Activated CD4-positive, CD25-positive, alpha-beta regulatory T cell treated with anti-CD3 and anti-CD28 coated beads, Interleukin-2, amount 50 U/mL, for 16 hours (primary cell): ENCODE measurements around the gene PLIN3.
"Not testable (repeated sequence)": the region's sequence is repeated elsewhere in the genome, so short reads cannot be mapped to it uniquely, and the experiment has no call there.

Source experiments
- DNase-seq: peaks from one replicate; pipeline ENCODE4 v3.0.0-alpha.2; 2020; ENCODE audit warnings: low read depth, low spot score

The PLIN3 gene

DNA sequence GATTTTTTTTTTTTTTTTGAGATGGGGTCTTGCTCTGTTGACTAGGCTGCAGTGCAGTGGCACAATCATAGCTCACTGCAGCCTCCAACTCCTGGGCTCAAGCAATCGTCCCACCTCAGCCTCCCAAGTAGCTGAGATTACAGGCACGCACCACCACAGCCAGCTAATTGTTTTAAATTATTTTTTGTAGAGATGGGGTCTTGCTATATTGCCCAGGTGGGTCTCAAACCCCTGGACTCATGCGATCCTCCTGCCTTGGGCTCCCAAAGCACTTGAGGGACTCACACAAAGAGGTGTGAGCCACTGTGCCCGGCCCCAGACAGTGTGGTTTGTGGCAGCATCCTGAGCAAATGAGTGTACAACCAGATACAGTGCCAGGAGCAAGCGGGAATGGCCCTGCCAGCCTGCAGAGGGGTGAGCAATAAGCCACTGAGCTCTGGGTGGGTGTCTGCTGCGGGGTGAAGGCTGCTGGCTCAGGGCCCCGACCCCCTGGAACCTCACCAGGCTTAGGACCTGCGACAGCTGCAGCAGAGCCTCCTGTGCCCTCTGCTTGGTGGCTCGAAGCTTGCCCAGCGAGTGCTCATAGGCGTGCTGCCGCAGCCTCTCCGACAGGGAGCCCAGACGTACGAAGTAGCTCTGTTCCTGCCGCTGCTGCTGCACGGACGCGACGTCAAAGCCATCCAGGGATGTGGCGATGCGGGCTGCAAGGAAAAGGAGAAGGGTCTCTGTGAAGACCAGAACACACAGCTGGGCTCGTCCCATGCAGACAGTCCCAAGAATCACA, 20.1 kb downstream of the PLIN3 start:
- DNase-seq, result no peak

DNA sequence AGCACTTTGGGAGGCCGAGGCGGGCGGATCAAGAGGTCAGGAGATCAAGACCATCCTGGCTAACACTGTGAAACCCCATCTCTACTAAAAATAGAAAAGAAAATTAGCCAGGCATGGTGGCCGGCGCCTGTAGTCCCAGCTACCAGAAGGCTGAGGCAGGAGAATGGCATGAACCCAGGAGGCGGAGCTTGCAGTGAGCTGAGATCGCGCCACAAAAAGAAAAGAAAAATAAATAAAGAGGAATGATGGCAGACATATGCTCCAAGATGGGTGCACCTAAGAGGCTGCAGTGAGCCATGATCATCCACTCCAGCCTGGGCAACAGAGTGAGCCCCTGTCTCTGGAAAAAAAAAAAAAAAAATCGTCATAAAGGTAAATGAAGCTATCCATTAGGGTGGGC, 21.5 kb downstream of the PLIN3 start:
- not testable (repeated sequence) for DNase-seq

DNA sequence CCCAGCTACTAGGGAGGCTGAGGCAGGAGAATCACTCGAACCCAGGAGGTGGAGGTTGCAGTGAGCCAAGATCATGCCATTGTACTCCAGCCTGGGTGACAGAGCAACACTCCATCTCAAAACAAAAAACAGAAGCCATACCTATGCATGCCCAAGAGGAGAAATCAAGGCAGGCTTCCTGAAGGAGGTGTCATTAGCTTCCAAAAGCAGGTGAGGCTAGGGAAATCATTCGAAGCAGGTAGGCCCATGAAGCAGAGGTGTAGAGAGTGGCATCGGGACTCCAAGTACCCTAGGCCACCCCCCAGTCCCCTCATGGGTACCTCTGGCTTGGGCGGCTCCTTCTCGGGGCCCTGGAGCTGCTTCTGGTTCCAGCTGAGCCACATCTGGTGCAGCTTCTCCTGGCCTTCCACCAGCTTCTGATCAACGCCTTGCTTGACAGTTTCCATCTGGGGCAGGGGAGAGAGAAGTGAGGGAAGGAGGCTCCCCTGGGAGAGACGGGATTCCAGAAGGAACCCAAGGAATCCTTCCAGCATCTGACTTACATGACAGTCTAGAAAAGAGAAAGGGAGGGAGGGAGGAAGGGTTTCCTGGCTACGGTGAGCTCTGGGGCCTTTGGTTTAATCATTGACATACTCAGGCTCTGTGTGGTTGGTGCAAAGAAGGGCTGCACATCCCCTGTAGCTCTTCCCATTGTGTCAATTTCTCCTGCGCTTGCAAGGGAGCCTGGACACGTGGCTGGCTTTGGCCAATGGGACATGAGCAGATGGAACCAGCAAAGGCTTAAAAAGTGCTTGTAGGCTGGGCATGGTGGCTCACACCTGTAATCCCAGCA, 22.9 kb downstream of the PLIN3 start:
- DNase-seq, result no peak

DNA sequence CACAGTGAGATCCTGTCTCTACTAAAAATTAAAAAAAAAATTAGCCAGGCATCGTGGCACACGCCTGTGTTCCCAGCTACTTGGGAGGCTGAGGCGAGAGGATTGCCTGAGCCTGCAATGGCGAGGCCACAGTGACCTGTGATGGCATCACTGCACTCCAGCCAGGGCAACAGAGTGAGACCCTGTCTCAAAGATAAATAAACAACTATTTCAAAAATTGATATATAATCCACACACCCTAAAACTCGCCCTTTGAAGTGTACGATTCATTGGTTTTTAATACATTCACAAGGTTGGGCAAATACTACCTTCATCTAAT, 23.9 kb downstream of the PLIN3 start:
- no peak for DNase-seq

GRCh38 chr19:4839192-4839591, 28.3 kb downstream of the PLIN3 start:
- DNase-seq, result no peak

DNA sequence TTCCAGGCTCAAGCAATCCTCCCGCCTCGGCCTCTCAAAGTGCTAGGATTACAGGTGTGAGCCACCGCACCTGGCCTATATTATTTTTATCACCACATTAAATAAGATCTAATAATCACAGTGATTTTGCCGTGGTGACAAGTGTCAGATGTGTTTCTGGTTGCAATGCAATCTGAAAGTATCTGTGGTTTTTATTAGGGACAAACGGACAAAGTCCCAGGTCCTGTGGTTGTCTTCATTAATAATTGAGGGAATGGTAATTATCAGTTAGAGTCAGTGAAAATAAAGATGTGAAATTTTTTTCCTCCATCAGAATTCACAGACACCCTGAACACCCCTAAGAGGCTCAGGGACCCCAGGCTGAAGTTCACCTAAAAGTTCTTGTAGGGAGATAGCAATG, 34.7 kb downstream of the PLIN3 start:
- no peak for DNase-seq

- DNase-seq, result not testable (repeated sequence)
Measured at GRCh38 chr19:4831979-4832340, 35.5 kb downstream of the PLIN3 start.

DNA sequence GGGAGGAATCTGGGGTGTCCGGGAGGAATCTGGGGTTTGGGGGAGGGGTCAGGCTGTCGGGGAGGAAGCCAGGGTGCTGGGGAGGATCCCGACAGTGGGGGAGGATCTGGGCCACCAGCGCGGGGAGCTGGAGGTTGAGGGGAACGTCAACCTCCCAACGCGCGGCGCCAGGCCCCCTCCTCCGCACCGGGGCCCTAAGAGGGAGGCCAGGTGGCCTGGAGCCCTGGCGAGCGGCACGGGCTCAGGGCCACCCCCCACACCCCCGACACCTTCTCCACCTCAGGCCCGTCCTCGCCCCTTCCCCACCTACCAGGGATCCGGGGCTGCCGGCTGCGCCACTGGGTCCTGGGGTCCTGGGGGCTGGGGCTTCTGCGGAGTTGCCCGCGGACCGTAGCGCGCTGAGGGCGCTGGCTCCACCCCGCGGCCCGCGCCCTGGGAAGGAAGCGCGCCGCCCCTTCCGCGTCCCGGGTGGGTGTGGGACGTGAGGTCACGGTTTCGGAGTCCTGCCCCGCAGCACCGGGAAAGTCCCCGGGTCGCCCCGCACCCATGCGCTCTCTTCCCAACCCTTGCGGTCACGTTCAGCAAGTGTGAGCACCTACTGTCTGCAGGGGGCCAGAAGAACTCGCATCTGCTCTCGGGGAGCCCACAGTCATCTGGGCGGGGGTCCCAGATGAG, 36.0 kb downstream of the PLIN3 start, which contains the start of gene TICAM1:
Gene TICAM1, minus strand, starts transcription at position 409 of the 675 bp plus-strand sequence. CDS start 13,335 bp downstream, outside the sequence.
- peak; percentile 57 for DNase-seq

GRCh38 chr19:4830768-4831265, 36.6 kb downstream of the PLIN3 start:
- no peak for DNase-seq

GRCh38 chr19:4830332-4830731, 37.1 kb downstream of the PLIN3 start:
- DNase-seq, result no peak

DNA sequence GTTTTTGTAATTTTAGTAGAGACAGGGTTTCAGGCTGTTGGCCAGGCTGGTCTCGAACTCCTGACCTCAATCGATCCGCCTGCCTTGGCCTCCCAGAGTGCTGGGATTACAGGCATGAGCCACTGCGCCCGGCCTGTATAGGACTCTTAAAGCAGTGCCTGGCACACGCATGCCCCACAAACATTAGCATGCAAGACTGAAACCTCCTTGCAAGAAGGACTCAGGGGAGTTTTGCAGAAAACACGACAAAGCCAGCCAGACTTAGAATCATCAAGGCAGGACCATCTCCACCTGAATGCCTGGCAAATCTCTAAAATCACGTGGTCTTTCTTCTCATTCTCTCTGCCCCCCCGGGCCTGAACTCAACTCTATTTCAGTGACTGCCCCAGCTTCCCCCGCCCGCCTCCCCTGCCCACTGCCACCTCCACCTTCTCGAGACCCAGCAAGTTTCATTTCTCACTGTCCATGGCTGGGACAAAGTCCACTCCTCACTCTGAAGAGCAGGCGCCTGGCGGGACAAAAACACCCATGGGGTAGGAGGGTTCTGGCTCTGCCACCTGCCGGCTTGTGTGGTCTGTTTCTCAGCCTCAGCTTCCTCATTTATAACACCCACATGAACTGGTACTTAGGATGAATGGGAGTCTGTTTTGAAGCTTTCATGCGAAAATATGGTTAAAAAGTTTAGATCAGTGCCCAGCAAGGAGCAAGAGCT, 38.3 kb downstream of the PLIN3 start:
- no peak for DNase-seq

GRCh38 chr19:4823577-4823976, 43.9 kb downstream of the PLIN3 start:
- DNase-seq, result no peak

- not testable (repeated sequence) for DNase-seq
Measured at GRCh38 chr19:4822354-4822753, 45.1 kb downstream of the PLIN3 start.

GRCh38 chr19:4821265-4821664, 46.2 kb downstream of the PLIN3 start:
- DNase-seq, result no peak

DNA sequence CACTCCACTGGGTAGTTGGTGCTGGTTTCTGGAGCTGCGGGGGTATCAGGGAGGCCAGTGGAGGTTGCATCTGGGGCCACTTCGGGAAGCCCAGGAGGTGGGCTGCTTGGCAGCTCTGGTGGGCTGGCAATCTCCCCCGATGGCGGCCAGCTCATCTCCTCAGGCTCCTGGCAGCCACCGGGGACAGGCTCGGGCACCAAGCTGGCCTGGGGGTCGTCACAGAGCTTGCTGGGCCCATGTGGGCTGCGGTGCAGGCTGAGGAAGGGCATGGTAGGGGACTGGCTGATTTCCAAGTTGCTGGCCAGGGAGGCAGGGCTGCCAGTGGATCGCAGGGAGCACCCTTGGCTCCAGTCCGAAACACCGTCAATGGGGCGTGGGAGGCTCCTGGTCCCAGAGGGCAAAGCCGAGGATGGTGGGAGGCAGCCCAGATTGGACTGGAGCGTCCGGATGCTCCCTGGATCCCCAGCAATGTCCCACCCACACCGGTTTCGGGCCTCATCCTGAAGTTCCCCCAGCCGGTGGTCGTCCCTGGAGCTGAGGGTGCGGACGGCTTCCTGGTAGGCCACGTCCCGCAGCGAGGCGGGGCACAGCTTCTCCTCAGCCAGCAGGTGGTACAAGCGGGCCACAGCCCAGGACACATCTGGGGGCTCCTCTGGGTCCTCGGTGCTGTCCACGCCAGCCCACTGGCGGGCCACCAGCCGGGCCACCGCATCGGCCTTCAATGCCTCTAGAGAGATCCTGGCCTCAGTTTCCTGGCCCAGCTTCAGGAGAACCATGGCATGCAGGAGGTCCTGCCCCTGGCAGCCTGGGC, 49.8 kb downstream of the PLIN3 start:
- no peak for DNase-seq

DNA sequence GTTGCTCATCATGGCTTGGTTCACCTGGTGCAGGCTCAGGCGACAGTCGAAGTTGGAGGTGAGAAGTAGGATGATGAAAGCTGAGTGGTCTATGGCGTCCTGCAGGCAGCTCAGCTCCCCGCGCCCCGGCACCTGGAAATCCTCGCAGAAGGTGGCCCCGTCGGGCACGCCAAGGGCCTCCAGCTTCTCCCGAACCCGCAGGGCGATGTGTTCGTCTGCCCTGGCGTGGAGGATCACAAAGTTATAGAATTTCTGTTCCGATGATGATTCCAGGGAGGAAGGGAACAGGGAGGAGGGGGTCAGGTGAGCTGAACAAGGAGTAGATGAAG, 50.6 kb downstream of the PLIN3 start:
- no peak for DNase-seq

GRCh38 chr19:4816202-4816949, 51.1 kb downstream of the PLIN3 start:
- DNase-seq, result no peak

DNA sequence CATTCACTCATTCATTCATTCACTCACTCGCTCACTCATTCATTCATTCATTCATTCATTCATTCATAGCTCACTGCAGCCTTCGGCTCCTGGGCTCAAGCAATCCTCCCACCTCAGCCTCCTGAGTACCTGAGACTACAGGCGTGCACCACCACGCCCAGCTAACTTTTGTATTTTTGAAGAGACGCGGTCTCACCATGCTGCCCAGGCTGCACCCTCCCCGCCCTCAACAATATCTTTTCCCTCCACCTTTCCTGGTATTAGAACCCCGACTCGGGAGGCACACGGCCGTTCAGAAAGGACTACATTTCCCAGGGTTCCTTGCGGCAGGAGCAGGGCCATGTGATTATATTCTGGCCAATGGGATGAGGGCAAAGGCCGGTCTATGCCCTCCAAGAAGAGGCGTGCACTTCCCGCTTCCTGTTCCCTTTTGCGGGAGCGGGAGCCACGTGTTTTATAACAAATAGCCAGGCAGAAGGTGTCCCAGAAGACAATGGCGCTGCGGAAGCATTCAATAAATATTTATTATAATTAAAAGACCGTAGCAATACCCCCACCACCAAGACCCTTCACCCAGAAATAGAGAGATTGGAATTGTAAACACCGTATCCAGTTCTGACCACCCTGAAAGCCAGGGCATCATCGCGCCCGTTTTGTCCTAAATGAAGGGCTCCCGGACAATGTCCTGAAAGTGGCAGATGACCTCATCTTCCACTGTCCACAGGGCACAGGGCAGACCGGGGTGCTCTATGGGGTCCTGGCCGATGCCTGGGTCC, 51.9 kb downstream of the PLIN3 start:
- DNase-seq, result peak; percentile 52
